ENCODE results near the gene EPN3.
A peak's percentile ranks its signal among the peaks of the same experiment; 100 is the strongest.

EPN3 gene

GRCh38 chr17:50511058-50511457 is 21.5 kb upstream of the EPN3 start:
- DNase-seq: no peak

- DNase-seq: no peak
Measured at GRCh38 chr17:50513495-50513894, 19.0 kb upstream of the EPN3 start.

- DNase-seq: no peak
Measured at GRCh38 chr17:50514388-50514787, 18.1 kb upstream of the EPN3 start.

GRCh38 chr17:50514936-50515702 is 17.4 kb upstream of the EPN3 start:
- DNase-seq: no peak

GRCh38 chr17:50517011-50517410 is 15.5 kb upstream of the EPN3 start:
- no peak for DNase-seq

GRCh38 chr17:50517504-50518383 is 14.8 kb upstream of the EPN3 start:
- DNase-seq: no peak

- peak in 2 of 3 experiments; percentile 26 to 73 for DNase-seq
Measured at GRCh38 chr17:50518384-50519023, 14.0 kb upstream of the EPN3 start.

GRCh38 chr17:50519141-50519834 is 13.2 kb upstream of the EPN3 start:
- peak in 1 of 3 experiments; percentile 26 for DNase-seq

GRCh38 chr17:50520483-50520882 is 12.1 kb upstream of the EPN3 start:
- no peak for DNase-seq

- no peak for DNase-seq
Measured at GRCh38 chr17:50521514-50521913, 11.0 kb upstream of the EPN3 start.

- no peak for DNase-seq
Measured at GRCh38 chr17:50522766-50523165, 9.8 kb upstream of the EPN3 start.

GRCh38 chr17:50523208-50523607 is 9.3 kb upstream of the EPN3 start:
- DNase-seq: no peak

GRCh38 chr17:50524838-50525237 is 7.7 kb upstream of the EPN3 start:
- DNase-seq: no peak

GRCh38 chr17:50527155-50527762 is 5.3 kb upstream of the EPN3 start:
- no peak for DNase-seq

GRCh38 chr17:50527949-50528474 is 4.5 kb upstream of the EPN3 start:
- no peak for DNase-seq

GRCh38 chr17:50529849-50530248 is 2.7 kb upstream of the EPN3 start:
- no peak for DNase-seq

GRCh38 chr17:50531428-50532025 is 1.0 kb upstream of the EPN3 start:
- DNase-seq: no peak

GRCh38 chr17:50533185-50533584 is 650 bp downstream of the EPN3 start:
- peak in 1 of 3 experiments; percentile 17 for DNase-seq

GRCh38 chr17:50533720-50534148 is 1.2 kb downstream of the EPN3 start:
- DNase-seq: peak in 1 of 3 experiments; percentile 27

- DNase-seq: no peak
Measured at GRCh38 chr17:50534222-50534978, 1.9 kb downstream of the EPN3 start.

- DNase-seq: no peak
Measured at GRCh38 chr17:50534979-50535326, 2.4 kb downstream of the EPN3 start.

Measured in NCI-H1417 (cell line).